GM12892 (cell line): ENCODE data around the gene HNRNPA1.

Source experiments
- DNase-seq: peaks from one replicate; pipeline ENCODE4 v3.0.0; 2011; ENCODE audit not compliant: insufficient read length
- FAIRE-seq: peaks from 2 replicates; lab custom pipeline; 2011; peaks lifted over from hg19 to GRCh38; lab: Jason Lieb, UNC
- POLR2A ChIP-seq: IDR thresholded peaks from 2 replicates; pipeline ENCODE4 v1.6.1; 2011; ENCODE audit warnings: low read depth, low read length, control low read depth
- POLR2AphosphoS5 ChIP-seq: IDR thresholded peaks from 2 replicates; pipeline ENCODE4 v1.6.1; 2011; ENCODE audit warnings: low read depth, low read length, control low read depth
- TAF1 ChIP-seq: IDR thresholded peaks from 2 replicates; pipeline ENCODE4 v1.6.1; 2011; ENCODE audit warnings: low read depth, mild to moderate bottlenecking, control low read depth, low read length, borderline replicate concordance

The HNRNPA1 gene

DNA sequence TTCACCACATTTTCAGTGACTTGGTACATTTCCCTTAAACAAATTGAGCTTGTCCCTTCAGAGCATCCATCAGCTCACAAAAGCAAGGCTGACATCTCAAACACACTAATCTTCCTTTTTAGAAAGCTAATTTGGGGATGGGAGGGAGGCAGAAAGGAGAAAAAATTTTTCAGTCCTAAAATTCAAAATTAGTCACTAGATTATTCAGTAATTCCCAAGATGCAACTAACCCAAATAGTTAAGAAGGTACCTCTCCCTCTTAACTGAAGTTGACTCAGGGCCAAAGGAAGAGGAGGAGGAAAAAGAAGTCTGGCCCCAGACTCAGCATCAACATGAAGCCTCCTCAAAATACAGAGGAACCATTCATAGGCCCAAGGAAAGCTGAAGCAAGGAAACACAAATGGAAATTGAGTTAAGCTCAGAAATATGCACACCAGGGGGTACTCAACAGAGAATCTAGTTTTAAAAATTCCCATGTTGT lies 22.3 kb upstream of the HNRNPA1 start:
- TF ChIP-seq POLR2AphosphoS5 (no peak), TAF1 (no peak), POLR2A (no peak)
- DNase-seq (no peak), FAIRE-seq (no peak)

DNA sequence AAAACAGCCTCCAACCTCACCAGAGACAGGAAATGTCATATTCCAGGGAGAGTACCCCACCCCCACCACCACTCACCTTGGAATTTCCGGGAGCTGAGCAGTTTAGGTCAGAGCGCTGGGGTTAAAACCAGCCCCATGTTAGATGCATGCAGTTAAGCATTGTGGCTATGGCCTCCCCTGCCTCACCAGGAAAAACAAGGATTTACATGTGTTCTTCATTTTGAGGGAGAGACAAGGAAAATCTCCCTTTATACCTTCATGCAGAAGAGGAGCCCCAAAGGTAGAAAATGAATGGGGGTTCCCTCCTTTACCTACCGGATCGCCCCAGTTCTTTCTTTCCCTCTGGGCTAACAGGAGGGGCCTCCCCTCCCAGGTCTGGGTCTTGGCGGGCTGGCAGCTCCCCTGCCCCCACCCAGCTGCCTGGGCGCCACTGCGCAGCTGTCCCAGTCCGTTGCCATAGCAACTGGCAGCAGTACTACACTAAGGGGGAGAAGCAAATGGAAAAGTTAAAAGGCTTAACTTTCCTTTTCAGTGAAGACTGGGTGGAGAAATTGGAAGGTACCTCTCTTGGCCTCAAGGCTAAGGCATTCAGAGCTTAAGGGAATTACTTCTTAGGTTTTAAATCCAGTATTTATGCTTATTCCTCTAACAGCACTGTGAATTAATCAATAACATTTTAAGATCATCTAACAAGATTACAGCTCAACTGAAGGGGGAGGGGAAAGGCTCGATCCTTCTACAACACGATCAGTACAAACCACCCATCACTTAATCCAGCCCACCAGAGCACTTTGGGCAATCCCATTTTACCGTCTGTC lies 21.1 kb upstream of the HNRNPA1 start:
- FAIRE-seq (peak; percentile 24), DNase-seq (peak; percentile 59)
- TF ChIP-seq POLR2A (no peak), TAF1 (no peak)

DNA sequence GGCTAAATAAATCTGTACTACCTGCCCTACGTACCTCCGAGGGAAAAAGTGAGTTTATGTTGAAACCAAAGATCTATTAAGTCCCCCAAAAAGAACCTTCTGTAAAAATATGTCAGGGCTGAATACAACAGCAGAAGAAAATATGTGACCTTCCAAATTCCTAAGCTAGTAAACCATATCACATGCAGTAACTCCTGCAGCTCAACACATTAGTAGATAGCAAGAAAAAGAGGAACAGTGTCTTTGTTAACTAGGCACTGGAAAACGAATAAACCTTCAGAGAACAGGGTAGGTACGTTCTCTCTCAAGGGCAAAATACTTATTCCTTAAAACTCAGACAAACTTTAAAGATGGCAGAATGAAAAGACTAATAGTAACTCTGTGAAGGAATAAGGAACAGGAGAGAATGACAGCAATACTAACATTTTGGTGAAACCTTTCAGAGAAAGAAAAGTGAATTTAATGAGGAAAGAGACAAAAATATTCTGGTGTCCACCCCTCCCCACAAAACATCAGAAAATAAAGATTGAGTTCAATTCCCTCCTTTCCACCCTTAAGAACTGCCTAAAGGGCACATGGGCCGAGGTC lies 18.6 kb upstream of the HNRNPA1 start:
- DNase-seq (no peak), FAIRE-seq (no peak)
- TF ChIP-seq POLR2AphosphoS5: no peak
- no peak for TF ChIP-seq POLR2A
- TF ChIP-seq TAF1: no peak

DNA sequence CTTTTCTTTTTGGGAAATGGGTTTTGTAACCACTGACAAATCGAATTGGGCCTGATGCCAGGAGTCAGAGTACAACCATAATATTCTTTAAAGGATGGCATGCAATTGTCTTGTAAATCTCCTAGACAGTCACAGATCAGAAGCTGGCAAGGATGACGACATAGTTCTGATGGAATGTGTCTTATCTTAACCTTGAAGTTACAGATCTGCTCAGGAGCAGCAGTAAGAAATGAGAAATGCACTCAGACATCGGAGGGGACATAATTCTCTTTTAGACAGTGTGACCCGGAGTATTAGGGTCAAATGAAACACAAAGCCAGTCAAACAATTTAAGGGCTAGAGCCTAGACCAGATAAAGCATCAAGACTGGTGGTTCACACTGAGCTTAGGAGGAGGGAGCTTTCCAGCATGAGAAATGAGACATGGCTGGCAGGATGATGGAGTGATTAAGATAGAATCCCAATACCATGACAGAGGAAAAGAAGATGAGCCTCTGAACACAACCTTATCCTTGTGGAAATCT lies 18.1 kb upstream of the HNRNPA1 start:
- DNase-seq (no peak), FAIRE-seq (no peak)

DNA sequence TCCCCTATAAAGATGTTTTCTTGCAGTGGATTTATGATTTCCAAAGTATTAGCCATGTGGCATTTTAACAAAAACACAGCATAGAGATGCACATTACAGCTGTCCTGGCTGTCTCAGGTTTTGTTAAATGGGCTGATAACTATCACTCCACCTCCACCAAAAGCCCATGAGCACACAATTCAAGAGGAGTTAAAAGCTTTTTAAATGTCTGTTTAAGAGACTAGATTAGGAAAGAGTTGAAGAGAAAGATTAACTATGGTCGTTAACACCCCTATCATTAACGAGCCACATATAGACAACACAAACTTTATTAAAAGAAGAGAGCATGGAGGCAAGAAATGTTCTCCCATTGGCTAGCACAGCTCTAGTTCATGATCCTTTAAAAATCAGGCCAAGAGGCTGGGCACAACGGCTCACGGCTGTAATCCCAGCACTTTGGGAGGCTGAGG lies 15.1 kb upstream of the HNRNPA1 start:
- no peak for TF ChIP-seq POLR2A
- no peak for TF ChIP-seq TAF1
- TF ChIP-seq POLR2AphosphoS5: no peak
- FAIRE-seq (no peak), DNase-seq (no peak)

More for the DNA sequence above, 18.1 kb upstream of the HNRNPA1 start:
- TF ChIP-seq POLR2AphosphoS5 (no peak), POLR2A (no peak), TAF1 (no peak)

DNA sequence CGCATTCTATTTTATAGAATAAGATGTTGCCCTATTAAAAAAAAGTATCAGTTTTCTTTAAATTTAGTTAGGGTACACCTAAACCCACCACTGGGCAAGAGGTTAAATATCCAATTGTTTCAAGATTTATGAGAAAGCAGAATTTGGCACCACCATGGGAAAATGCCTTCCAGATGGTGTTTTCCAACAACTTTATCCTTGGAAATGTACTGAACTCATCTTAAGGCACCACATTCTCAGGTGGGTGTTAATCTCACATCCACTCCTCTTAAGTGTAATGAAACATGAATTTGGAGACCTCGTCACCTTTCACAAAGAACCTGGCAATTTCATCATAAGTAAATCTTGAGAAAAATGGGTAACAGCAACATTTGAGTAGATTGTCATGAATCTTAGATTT lies 13.7 kb upstream of the HNRNPA1 start:
- no peak for DNase-seq
- no peak for TF ChIP-seq TAF1
- no peak for FAIRE-seq

DNA sequence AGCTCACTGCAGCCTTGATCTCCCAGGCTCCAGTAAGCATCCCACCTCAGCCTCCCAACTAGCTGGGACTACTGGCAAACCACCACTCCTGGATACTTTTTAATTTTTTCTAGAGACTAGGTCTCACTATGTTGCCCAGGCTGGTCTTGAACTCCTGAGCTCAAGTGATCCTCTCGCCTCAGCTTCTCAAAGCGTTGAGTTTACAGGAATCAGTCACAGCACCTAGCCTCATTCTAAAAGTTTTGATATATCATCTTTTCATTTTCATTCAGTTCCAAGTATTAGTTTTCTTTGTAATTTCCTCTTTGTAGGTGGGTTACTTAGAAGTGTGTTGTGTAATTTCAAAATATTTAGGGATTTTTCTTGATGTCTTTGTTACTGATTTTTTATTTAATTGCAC lies 10.2 kb upstream of the HNRNPA1 start:
- TF ChIP-seq TAF1: no peak
- no peak for TF ChIP-seq POLR2AphosphoS5
- TF ChIP-seq POLR2A: no peak
- DNase-seq: no peak
- no peak for FAIRE-seq

DNA sequence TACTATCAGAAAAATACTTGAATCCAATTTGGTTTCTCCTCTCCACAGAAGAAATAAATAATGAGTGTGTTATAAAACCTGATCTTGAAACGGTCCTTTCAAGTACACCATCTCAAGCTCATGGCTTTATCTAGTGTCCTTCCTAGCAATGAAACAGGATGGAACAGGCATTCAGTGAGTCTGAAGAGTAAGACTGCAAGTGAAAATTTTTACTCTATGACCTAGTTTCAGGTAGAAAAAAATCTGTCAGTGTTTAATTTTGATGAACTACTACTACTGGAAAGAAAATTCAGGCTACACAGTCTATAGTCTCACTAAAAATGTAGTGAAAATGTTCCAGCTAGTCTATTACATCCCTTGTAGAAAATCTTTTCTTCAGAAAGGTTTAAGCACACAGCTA lies 8.3 kb upstream of the HNRNPA1 start:
- no peak for DNase-seq
- TF ChIP-seq POLR2A (no peak), POLR2AphosphoS5 (no peak), TAF1 (no peak)
- FAIRE-seq: peak; percentile 5

DNA sequence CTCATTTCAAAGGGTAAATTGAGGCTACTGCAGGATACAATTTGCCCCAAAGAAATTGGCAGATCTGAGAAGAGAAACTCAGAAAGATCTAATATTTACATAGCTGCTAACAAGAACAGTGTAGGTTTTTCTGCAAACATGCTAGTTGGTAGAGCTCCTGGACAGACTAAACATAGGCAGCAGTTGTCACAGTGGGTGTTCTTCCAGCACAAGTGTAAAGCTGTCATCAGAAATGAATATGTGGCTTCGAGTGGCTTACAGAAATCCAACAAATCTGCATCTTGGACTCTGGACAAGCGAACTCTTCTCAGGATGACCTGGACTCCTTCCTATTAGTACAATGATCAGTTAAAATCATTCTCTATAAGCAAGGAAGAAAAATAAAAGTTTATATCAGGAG lies 6.5 kb upstream of the HNRNPA1 start:
- no peak for TF ChIP-seq POLR2AphosphoS5
- no peak for TF ChIP-seq POLR2A
- no peak for TF ChIP-seq TAF1
- FAIRE-seq: no peak
- DNase-seq: no peak

DNA sequence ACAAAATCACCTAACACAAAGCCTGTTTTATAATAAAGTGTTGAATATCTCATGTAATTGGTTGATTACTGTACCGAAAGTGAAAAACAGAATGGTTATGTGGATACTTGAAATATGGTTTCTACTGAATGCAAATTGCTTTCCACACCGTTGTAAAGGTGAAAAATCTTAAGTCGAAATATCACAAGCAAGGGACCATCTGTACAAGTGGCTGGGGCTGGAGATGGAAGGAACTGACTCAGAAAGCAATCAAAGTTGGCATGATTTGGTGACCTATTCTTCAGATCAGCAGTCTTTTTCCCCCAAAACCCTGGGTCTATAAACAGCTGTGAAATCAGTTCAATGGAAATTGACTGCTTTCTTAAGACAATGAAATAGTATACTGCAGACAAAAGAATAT lies 4.2 kb upstream of the HNRNPA1 start:
- DNase-seq: no peak

DNA sequence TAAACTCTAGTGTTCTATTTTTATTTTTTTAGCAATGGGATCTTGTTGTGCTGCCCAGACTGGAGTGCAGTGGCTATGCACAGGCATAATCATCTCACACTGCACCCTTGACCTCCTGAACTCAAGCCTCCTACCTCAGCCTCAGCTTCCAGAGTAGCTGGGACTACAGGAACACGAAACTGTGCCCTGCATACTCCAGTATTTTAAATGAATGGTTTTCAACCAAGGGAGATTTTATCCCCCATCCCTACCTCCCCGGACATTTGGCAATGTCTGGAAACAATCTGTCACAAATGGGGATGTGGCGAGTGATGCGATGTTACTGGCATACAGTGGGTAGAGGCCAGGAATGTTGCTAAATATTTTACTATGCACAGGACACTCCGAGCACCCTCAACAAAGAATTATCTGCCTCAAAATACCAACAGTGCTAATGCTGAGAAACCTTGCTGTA lies 2.7 kb upstream of the HNRNPA1 start:
- FAIRE-seq (no peak), DNase-seq (no peak)
- TF ChIP-seq POLR2A (peak; percentile 43; the same call in 1 of the 2 replicates), POLR2AphosphoS5 (peak; percentile 40; the same call in 1 of the 2 replicates), TAF1 (no peak)

More for the DNA sequence above, 4.2 kb upstream of the HNRNPA1 start:
- FAIRE-seq: no peak
- TF ChIP-seq POLR2A (no peak), TAF1 (no peak), POLR2AphosphoS5 (no peak)

DNA sequence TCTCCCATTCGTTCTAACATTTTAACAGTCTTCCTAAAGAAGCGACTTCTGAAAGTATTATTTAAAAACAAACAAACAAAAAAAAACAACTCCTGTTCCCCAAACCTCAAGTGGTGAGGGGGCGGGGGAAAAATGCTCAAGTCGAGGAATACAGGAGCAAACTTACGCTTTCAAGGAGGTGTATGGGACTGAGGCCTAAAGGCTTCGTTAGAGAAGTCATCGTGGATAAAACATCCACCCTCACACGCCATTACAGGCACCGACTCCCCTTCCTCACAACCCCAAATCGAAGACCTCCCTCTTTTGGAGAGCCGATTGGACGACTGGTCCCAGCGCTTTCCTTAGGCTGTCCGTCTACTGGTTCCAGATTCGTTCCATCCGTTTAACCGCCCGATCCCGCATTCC lies 1.3 kb upstream of the HNRNPA1 start:
- no peak for DNase-seq
- TF ChIP-seq POLR2A (no peak), TAF1 (no peak), POLR2AphosphoS5 (no peak)

More for the DNA sequence above, 1.3 kb upstream of the HNRNPA1 start:
- FAIRE-seq: no peak
